ENCODE data around the gene INPP5K. TPM values are rescaled to one million over a fixed set of nuclear protein-coding genes. Genes with fewer than 3 reads are reported as not detected.

INPP5K gene
- total and polyA plus RNA-seq, 10 of the 15 experiments (the other 5 are each of a cell fraction or from before 2014, with no cell fraction given) = 0.58 to 41.2 (median 23.3) TPM

DNA sequence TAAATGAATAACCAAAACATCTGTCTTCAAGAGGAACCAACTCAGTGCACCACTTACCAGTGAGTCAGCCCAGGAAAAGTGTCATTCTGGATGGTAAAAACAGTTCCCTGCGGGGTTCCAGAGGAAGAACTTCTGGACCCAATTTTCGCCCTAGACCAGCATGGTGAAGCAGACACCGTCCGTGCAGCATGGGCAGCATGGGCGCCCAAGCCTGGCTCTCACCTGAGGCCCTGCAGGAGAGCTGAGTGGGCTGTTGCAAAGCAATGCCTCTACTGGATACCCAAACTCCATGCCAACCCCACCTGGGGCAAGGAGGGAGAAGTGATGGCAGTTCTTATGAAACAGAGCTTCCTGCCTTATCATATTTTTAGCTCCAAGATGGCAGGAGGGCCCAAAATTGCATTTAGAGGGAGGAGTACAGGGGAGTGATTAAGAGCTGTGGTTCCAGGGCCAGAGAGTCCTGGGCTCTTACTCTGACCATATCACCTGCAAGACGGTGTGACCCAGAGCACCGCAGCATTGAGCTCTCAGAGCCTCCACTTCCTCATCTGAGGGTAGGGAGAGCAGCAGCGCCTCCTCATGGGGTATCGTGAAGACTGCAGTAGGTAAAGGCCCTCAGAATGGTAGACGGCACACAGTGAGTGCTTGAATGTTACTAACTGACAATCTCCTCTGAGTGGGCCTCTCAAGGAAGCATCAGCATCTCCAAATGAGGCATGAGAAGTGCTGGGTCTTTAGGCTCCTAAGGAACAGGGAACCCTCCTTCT, 16.6 kb upstream of the INPP5K start (continued):
- TF ChIP-seq, protein P1, sequence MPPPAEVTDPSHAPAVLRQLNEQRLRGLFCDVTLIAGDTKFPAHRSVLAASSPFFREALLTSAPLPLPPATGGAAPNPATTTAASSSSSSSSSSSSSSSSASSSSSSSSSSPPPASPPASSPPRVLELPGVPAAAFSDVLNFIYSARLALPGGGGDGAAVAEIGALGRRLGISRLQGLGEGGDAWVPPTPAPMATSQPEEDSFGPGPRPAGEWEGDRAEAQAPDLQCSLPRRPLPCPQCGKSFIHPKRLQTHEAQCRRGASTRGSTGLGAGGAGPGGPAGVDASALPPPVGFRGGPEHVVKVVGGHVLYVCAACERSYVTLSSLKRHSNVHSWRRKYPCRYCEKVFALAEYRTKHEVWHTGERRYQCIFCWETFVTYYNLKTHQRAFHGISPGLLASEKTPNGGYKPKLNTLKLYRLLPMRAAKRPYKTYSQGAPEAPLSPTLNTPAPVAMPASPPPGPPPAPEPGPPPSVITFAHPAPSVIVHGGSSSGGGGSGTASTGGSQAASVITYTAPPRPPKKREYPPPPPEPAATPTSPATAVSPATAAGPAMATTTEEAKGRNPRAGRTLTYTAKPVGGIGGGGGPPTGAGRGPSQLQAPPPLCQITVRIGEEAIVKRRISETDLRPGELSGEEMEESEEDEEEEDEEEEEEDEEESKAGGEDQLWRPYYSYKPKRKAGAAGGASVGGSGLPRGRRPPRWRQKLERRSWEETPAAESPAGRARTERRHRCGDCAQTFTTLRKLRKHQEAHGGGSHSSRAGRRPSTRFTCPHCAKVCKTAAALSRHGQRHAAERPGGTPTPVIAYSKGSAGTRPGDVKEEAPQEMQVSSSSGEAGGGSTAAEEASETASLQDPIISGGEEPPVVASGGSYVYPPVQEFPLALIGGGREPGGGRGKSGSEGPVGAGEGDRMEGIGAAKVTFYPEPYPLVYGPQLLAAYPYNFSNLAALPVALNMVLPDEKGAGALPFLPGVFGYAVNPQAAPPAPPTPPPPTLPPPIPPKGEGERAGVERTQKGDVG (CRISPR knock-in tag; IDR thresholded peaks at IDR 0.05) = no peak
- TF ChIP-seq, protein P2, sequence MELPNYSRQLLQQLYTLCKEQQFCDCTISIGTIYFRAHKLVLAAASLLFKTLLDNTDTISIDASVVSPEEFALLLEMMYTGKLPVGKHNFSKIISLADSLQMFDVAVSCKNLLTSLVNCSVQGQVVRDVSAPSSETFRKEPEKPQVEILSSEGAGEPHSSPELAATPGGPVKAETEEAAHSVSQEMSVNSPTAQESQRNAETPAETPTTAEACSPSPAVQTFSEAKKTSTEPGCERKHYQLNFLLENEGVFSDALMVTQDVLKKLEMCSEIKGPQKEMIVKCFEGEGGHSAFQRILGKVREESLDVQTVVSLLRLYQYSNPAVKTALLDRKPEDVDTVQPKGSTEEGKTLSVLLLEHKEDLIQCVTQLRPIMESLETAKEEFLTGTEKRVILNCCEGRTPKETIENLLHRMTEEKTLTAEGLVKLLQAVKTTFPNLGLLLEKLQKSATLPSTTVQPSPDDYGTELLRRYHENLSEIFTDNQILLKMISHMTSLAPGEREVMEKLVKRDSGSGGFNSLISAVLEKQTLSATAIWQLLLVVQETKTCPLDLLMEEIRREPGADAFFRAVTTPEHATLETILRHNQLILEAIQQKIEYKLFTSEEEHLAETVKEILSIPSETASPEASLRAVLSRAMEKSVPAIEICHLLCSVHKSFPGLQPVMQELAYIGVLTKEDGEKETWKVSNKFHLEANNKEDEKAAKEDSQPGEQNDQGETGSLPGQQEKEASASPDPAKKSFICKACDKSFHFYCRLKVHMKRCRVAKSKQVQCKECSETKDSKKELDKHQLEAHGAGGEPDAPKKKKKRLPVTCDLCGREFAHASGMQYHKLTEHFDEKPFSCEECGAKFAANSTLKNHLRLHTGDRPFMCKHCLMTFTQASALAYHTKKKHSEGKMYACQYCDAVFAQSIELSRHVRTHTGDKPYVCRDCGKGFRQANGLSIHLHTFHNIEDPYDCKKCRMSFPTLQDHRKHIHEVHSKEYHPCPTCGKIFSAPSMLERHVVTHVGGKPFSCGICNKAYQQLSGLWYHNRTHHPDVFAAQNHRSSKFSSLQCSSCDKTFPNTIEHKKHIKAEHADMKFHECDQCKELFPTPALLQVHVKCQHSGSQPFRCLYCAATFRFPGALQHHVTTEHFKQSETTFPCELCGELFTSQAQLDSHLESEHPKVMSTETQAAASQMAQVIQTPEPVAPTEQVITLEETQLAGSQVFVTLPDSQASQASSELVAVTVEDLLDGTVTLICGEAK (IDR thresholded peaks at IDR 0.05; ENCODE audit: borderline replicate concordance) = no peak
- no peak for TF ChIP-seq ETV6 (conservative IDR thresholded peaks at IDR 0.05 in 1 of 2, IDR thresholded peaks at IDR 0.05 in 1 of 2; ENCODE audit: borderline replicate concordance in 1 of 2, low read depth in 1 of 2)
- no peak for TF ChIP-seq NR2C2 (IDR thresholded peaks at IDR 0.05; ENCODE audit: borderline replicate concordance, control insufficient read depth, insufficient read length, low read depth)
- TF ChIP-seq, protein P3, sequence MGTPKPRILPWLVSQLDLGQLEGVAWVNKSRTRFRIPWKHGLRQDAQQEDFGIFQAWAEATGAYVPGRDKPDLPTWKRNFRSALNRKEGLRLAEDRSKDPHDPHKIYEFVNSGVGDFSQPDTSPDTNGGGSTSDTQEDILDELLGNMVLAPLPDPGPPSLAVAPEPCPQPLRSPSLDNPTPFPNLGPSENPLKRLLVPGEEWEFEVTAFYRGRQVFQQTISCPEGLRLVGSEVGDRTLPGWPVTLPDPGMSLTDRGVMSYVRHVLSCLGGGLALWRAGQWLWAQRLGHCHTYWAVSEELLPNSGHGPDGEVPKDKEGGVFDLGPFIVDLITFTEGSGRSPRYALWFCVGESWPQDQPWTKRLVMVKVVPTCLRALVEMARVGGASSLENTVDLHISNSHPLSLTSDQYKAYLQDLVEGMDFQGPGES (IDR thresholded peaks at IDR 0.05) = no peak
- TF ChIP-seq MEF2B (IDR thresholded peaks at IDR 0.05; ENCODE audit: partially characterized antibody, poor library complexity, severe bottlenecking) = no peak
- no peak for TF ChIP-seq MTA2 (IDR thresholded peaks at IDR 0.05; ENCODE audit: low read depth)
- no peak for TF ChIP-seq EP300 (IDR thresholded peaks at IDR 0.05; ENCODE audit: borderline replicate concordance in 1 of 2, control insufficient read depth in 1 of 2, low read depth in 2 of 2, low read length in 2 of 2)
- TF ChIP-seq KDM1A (IDR thresholded peaks at IDR 0.05; ENCODE audit: borderline replicate concordance) = no peak
- TF ChIP-seq, protein P4, sequence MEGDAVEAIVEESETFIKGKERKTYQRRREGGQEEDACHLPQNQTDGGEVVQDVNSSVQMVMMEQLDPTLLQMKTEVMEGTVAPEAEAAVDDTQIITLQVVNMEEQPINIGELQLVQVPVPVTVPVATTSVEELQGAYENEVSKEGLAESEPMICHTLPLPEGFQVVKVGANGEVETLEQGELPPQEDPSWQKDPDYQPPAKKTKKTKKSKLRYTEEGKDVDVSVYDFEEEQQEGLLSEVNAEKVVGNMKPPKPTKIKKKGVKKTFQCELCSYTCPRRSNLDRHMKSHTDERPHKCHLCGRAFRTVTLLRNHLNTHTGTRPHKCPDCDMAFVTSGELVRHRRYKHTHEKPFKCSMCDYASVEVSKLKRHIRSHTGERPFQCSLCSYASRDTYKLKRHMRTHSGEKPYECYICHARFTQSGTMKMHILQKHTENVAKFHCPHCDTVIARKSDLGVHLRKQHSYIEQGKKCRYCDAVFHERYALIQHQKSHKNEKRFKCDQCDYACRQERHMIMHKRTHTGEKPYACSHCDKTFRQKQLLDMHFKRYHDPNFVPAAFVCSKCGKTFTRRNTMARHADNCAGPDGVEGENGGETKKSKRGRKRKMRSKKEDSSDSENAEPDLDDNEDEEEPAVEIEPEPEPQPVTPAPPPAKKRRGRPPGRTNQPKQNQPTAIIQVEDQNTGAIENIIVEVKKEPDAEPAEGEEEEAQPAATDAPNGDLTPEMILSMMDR (IDR thresholded peaks at IDR 0.05 in 2 of 3, conservative IDR thresholded peaks at IDR 0.05 in 1 of 3; ENCODE audit: control insufficient read depth in 2 of 3, extremely low read depth in 1 of 3, insufficient read depth in 1 of 3, low read depth in 3 of 3, low read length in 3 of 3) = peak; percentile 45 to 63 (median 57); a peak in 5 of 6 replicates
- no peak for TF ChIP-seq BMI1 (IDR thresholded peaks at IDR 0.05; ENCODE audit: borderline replicate concordance)
